HEK293T (cell line): ENCODE data around the gene GALP.

Experiments
- CTCF ChIA-PET: fragments of 350-600 bp; formaldehyde crosslinking; extraction: SDS; loops from one replicate; lab custom pipeline; 2021; ENCODE audit warnings: antibody characterized with exemption, inconsistent platforms; lab: Yijun Ruan, JAX
- POLR2A ChIA-PET: fragments of 350-600 bp; formaldehyde crosslinking; extraction: SDS; loops from one replicate; lab custom pipeline; 2020; ENCODE audit warnings: antibody characterized with exemption, inconsistent platforms; lab: Yijun Ruan, JAX
- DNase-seq: peaks from one replicate; pipeline ENCODE4 v3.0.0; 2012; ENCODE audit warnings: mixed read lengths; ENCODE audit errors: extremely low spot score
- ARNT ChIP-seq: fragments of 450-650 bp; IDR thresholded peaks from 2 replicates; pipeline ENCODE4 v1.6.1; 2017; ENCODE audit warnings: mild to moderate bottlenecking
- BHLHE40 ChIP-seq: fragments of 450-650 bp; IDR thresholded peaks from 2 replicates; pipeline ENCODE4 v1.6.1; 2016; ENCODE audit warnings: mild to moderate bottlenecking, moderate library complexity, borderline replicate concordance
- CTBP1 ChIP-seq: fragments of 450-650 bp; IDR thresholded peaks from 2 replicates; pipeline ENCODE4 v1.6.1; 2016; ENCODE audit warnings: borderline replicate concordance
- ELF4 ChIP-seq: fragments of 450-650 bp; IDR thresholded peaks from 2 replicates; pipeline ENCODE4 v1.6.1; 2017; ENCODE audit warnings: antibody characterized with exemption
- FOXA1 ChIP-seq: fragments of 450-650 bp; IDR thresholded peaks from 2 replicates; pipeline ENCODE4 v1.6.1; 2016; ENCODE audit warnings: mild to moderate bottlenecking
- FOXK2 ChIP-seq: fragments of 450-650 bp; IDR thresholded peaks from 2 replicates; pipeline ENCODE4 v1.6.1; 2016; ENCODE audit warnings: mild to moderate bottlenecking
- FOXM1 ChIP-seq: fragments of 450-650 bp; IDR thresholded peaks from 2 replicates; pipeline ENCODE4 v1.6.1; 2017; ENCODE audit warnings: mild to moderate bottlenecking, borderline replicate concordance
- HDGF ChIP-seq: fragments of 450-650 bp; IDR thresholded peaks from 2 replicates; pipeline ENCODE4 v1.6.1; 2017; ENCODE audit warnings: antibody characterized with exemption, borderline replicate concordance
- L3MBTL2 ChIP-seq: fragments of 450-650 bp; conservative IDR thresholded peaks from 2 replicates; pipeline ENCODE4 v1.6.1; 2016; ENCODE audit warnings: mild to moderate bottlenecking
- LEF1 ChIP-seq: fragments of 450-650 bp; IDR thresholded peaks from 2 replicates; pipeline ENCODE4 v1.6.1; 2017; ENCODE audit warnings: mild to moderate bottlenecking, borderline replicate concordance
- NFRKB ChIP-seq: fragments of 450-650 bp; IDR thresholded peaks from 2 replicates; pipeline ENCODE4 v1.6.1; 2016; ENCODE audit warnings: mild to moderate bottlenecking, moderate library complexity
- SP1 ChIP-seq: fragments of 450-650 bp; IDR thresholded peaks from 2 replicates; pipeline ENCODE4 v1.6.1; 2017
- SUZ12 ChIP-seq: fragments of 450-650 bp; IDR thresholded peaks from 2 replicates; pipeline ENCODE4 v1.6.1; 2016; ENCODE audit warnings: mild to moderate bottlenecking
- TARDBP ChIP-seq: fragments of 450-650 bp; IDR thresholded peaks from 2 replicates; pipeline ENCODE4 v1.6.1; 2016
- ZNF384 ChIP-seq: fragments of 450-650 bp; IDR thresholded peaks from 2 replicates; pipeline ENCODE4 v1.6.1; 2016
- TF ChIP-seq, protein P1 (sequence below): fragments of 450-650 bp; IDR thresholded peaks from 2 replicates; pipeline ENCODE4 v1.6.1; 2016

GALP gene

DNA sequence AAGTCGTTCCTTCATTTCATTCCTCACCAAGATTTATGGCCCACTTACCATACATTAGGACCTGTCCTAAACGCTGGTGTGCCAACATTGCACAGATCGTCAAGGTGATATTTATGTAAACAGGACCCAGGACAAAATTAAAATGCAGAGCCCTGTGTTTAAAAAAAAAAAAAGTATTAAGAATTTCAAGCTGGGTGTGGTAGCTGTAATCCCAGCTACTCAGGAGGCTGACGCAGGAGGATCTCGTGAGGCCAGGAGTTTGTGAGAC, 41.2 kb upstream of the GALP start:
- CTCF ChIA-PET = no interaction called here
- no peak for TF ChIP-seq ELF4
- no peak for TF ChIP-seq FOXM1
- TF ChIP-seq HDGF = no peak
- no peak for TF ChIP-seq L3MBTL2
- TF ChIP-seq NFRKB = no peak
- TF ChIP-seq, protein P1, sequence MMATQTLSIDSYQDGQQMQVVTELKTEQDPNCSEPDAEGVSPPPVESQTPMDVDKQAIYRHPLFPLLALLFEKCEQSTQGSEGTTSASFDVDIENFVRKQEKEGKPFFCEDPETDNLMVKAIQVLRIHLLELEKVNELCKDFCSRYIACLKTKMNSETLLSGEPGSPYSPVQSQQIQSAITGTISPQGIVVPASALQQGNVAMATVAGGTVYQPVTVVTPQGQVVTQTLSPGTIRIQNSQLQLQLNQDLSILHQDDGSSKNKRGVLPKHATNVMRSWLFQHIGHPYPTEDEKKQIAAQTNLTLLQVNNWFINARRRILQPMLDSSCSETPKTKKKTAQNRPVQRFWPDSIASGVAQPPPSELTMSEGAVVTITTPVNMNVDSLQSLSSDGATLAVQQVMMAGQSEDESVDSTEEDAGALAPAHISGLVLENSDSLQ = no peak
- TF ChIP-seq BHLHE40 = no peak
- no peak for TF ChIP-seq LEF1
- no peak for TF ChIP-seq ARNT
- no peak for TF ChIP-seq ZNF384
- no peak for TF ChIP-seq CTBP1
- no peak for TF ChIP-seq SP1
- TF ChIP-seq SUZ12 = no peak
- no peak for TF ChIP-seq TARDBP
- TF ChIP-seq FOXK2 = no peak
- POLR2A ChIA-PET = interaction anchor here (2.0 kb wide), 1 partner anchor 14 kb away, joined by 6 read pairs; the partner anchor contains the start of gene ZNF787
- no peak for DNase-seq

DNA sequence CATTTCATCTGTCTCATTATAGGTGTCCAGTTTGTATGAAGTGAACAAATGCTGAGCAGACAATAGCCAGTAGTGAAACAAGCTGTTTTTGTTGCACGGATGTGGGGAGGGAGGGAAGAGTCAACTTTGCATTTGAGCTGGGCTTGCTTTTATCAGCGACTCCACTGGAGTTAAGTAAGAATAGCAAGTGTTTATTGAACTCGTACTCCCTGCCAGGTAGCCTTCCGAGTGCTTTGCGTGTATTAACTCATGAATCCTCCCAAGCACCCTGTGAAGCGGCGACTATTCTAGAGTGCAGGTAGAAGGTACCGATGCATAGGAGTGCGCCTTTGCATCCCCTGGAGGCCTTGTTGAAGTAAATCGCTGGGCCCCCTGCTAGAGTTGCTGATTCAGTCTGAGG, 39.4 kb upstream of the GALP start:
- no peak for TF ChIP-seq CTBP1
- no peak for DNase-seq
- CTCF ChIA-PET = no interaction called here
- POLR2A ChIA-PET = interaction anchor here (1.3 kb wide), 1 partner anchor 16 kb away, joined by 6 read pairs; the partner anchor contains the start of gene ZNF787

GRCh38 chr19:56137405-56137804, 38.4 kb upstream of the GALP start:
- no peak for DNase-seq
- TF ChIP-seq SUZ12 (no peak), FOXK2 (no peak), FOXA1 (no peak), TARDBP (no peak), NFRKB (no peak), ARNT (no peak), L3MBTL2 (no peak), SP1 (no peak), CTBP1 (no peak), ELF4 (no peak), HDGF (no peak), BHLHE40 (no peak), FOXM1 (no peak), LEF1 (no peak)
- TF ChIP-seq, protein P1 = no peak
- ChIA-PET CTCF (no interaction called here), POLR2A (no interaction called here)

GRCh38 chr19:56138069-56138468, 37.7 kb upstream of the GALP start:
- TF ChIP-seq ELF4 = no peak
- no peak for TF ChIP-seq CTBP1
- no peak for TF ChIP-seq NFRKB
- TF ChIP-seq TARDBP = no peak
- no peak for TF ChIP-seq SUZ12
- TF ChIP-seq ARNT = no peak
- CTCF ChIA-PET = no interaction called here
- no peak for DNase-seq
- POLR2A ChIA-PET = interaction anchor here (1.2 kb wide), 1 partner anchor 17 kb away, joined by 3 read pairs; the partner anchor contains the start of gene ZNF787

- DNase-seq = no peak
- POLR2A ChIA-PET = no interaction called here
- CTCF ChIA-PET = no interaction called here
- no peak for TF ChIP-seq TARDBP
- TF ChIP-seq LEF1 = no peak
- TF ChIP-seq, protein P1 = no peak
These were observed 35.8 kb upstream of the GALP start for GRCh38 chr19:56139847-56140582.

GRCh38 chr19:56140583-56141416, 35.0 kb upstream of the GALP start, which contains the start of gene ZNF444:
TSS of gene ZNF444 (plus strand) at chr19:56141287. CDS start at chr19:56146912, 5,625 bp downstream.
- ChIA-PET POLR2A (interaction anchor here (0.6 kb wide), 1 partner anchor 20 kb away, joined by 4 read pairs; the partner anchor contains the start of gene ZNF787), CTCF (no interaction called here)
- TF ChIP-seq SUZ12 (peak; percentile 98), ELF4 (peak; percentile 92), ZNF384 (0 out of 2 replicates have a peak, but pooled peaks have one; percentile 27), NFRKB (no peak), L3MBTL2 (peak; percentile 93), LEF1 (no peak), HDGF (no peak), BHLHE40 (no peak)
- TF ChIP-seq, protein P1 = peak; percentile 59; the same call in 1 of the 2 replicates
- DNase-seq = peak; percentile 94
